Tibial nerve (tissue), 4 donors: ENCODE data around the gene KSR1.

Experiments
- EP300 ChIP-seq, 2 donors: sonication (generic); formaldehyde crosslinking; IDR thresholded peaks; one replicate each; pipeline ENCODE4 v1.6.1; 2017; ENCODE audit warnings: antibody characterized with exemption in 2 of 2, mild to moderate bottlenecking in 1 of 2
- POLR2A ChIP-seq, 2 donors: fragments of 450-650 bp; IDR thresholded peaks; one replicate each; pipeline ENCODE4 v1.6.1; 2017; ENCODE audit warnings: antibody characterized with exemption in 2 of 2, mild to moderate bottlenecking in 2 of 2, moderate library complexity in 2 of 2
- TF ChIP-seq, protein P1 (sequence below), 5 experiments: fragments of 200-600 bp in 3 of 5; fragments of 450-650 bp in 2 of 5; sonication (generic) in 3 of 5; IDR thresholded peaks; one replicate each; pipeline ENCODE4 v1.5.1; 2016 to 2019; ENCODE audit warnings: antibody characterized with exemption in 5 of 5, mild to moderate bottlenecking in 3 of 5, moderate library complexity in 2 of 5

- TF ChIP-seq, protein P1, sequence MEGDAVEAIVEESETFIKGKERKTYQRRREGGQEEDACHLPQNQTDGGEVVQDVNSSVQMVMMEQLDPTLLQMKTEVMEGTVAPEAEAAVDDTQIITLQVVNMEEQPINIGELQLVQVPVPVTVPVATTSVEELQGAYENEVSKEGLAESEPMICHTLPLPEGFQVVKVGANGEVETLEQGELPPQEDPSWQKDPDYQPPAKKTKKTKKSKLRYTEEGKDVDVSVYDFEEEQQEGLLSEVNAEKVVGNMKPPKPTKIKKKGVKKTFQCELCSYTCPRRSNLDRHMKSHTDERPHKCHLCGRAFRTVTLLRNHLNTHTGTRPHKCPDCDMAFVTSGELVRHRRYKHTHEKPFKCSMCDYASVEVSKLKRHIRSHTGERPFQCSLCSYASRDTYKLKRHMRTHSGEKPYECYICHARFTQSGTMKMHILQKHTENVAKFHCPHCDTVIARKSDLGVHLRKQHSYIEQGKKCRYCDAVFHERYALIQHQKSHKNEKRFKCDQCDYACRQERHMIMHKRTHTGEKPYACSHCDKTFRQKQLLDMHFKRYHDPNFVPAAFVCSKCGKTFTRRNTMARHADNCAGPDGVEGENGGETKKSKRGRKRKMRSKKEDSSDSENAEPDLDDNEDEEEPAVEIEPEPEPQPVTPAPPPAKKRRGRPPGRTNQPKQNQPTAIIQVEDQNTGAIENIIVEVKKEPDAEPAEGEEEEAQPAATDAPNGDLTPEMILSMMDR (IDR thresholded peaks at IDR 0.05) = no peak
- TF ChIP-seq POLR2A (IDR thresholded peaks at IDR 0.05) (no peak), EP300 (IDR thresholded peaks at IDR 0.05) (no peak)
Measured at GRCh38 chr17:27525836-27526603, 69.8 kb downstream of the KSR1 start.
